ENCODE measurements around the gene HJURP.

The HJURP gene

DNA sequence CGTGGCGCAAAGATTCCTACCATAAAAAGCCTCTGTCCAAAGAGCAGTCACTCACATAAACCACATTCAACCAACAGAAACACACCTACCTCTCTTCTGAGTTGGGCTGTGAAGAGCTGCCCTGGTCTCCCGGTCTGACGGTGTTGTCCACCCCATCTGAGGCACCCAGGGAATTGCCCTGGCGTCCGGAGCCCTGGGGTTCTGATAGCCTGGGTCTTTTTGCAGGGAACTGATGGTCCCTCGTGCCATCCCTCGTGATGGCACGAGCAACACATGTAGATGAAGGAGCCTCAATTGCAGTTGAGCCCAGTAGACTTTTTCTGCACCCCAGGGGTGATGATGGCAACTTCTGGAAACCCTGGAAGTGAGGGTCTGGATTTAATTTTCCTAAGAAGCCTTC lies 13.8 kb downstream of the HJURP start:
- Histone ChIP-seq H3K9me3 (ENCODE audit: control insufficient read depth, low read length) (no peaks in the 10 kb centered on the region), H3K27ac (ENCODE audit: insufficient read depth, low read length, poor library complexity, severe bottlenecking) (no peak overlapping the region), H3K36me3 (ENCODE audit: control insufficient read depth, insufficient read depth, low read length) (no peaks in the 10 kb centered on the region), H3K4me1 (ENCODE audit: control insufficient read depth, insufficient read depth, low read length, poor library complexity, severe bottlenecking) (no peaks in the 10 kb centered on the region), H3K27me3 (replicated peaks; ENCODE audit: control insufficient read depth, insufficient read depth, low read length, poor library complexity, severe bottlenecking) (no peaks in the 10 kb centered on the region), H3K4me3 (ENCODE audit: insufficient read depth, low read depth, low read length, poor library complexity, severe bottlenecking) (no peak overlapping the region)
- no peak for DNase-seq

GRCh38 chr2:233839447-233839820 lies 14.9 kb downstream of the HJURP start:
- no peaks in the 10 kb centered on the region for H3K27me3 ChIP-seq (replicated peaks; ENCODE audit: control insufficient read depth, insufficient read depth, low read length, poor library complexity, severe bottlenecking)
- no peaks in the 10 kb centered on the region for H3K9me3 ChIP-seq (ENCODE audit: control insufficient read depth, low read length)
- no peaks in the 10 kb centered on the region for H3K36me3 ChIP-seq (ENCODE audit: control insufficient read depth, insufficient read depth, low read length)
- H3K4me1 ChIP-seq (ENCODE audit: control insufficient read depth, insufficient read depth, low read length, poor library complexity, severe bottlenecking), result no peaks in the 10 kb centered on the region
- DNase-seq, result no peak
- no peak overlapping the region for H3K4me3 ChIP-seq (ENCODE audit: insufficient read depth, low read depth, low read length, poor library complexity, severe bottlenecking)
- H3K27ac ChIP-seq (ENCODE audit: insufficient read depth, low read length, poor library complexity, severe bottlenecking), result no peak overlapping the region

DNA sequence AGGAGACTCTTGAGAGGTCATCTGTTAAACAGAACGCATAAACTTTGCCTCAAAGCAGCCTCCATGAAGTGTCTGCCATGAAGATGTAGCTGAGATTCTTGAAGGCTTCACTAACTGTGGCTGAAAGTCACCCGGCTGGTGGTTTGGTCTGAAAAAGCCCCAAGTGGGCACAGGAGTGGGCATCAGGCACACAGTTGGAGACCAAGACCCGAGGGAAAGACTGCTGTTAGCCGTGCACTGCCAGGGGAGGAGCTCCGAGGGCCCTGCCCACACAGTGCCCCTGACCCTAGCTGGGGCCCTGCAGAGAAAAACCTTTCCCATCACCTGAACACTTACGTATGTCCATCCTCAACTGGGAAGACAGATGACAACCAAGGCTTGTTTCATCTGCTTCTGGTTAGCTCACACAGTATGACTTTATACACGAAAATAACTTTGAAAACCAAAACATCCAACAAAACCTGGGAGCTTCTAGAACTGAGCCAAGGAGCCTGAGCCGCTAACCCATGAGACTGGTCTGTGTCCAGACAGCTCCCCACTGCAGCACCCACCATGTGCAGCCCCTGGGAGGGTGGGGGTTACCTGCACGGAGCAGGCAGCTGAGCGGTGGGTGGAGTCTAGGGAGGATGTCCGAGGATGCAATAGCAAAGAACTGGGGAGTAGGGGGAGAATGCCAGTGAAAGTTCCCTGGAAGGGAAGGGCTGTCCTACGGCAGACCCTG lies 15.4 kb downstream of the HJURP start:
- DNase-seq, result no peak
- Histone ChIP-seq H3K27ac (ENCODE audit: insufficient read depth, low read length, poor library complexity, severe bottlenecking) (no peak overlapping the region), H3K36me3 (ENCODE audit: control insufficient read depth, insufficient read depth, low read length) (no peaks in the 10 kb centered on the region), H3K4me3 (ENCODE audit: insufficient read depth, low read depth, low read length, poor library complexity, severe bottlenecking) (no peak overlapping the region), H3K27me3 (replicated peaks; ENCODE audit: control insufficient read depth, insufficient read depth, low read length, poor library complexity, severe bottlenecking) (no peaks in the 10 kb centered on the region), H3K4me1 (ENCODE audit: control insufficient read depth, insufficient read depth, low read length, poor library complexity, severe bottlenecking) (no peaks in the 10 kb centered on the region), H3K9me3 (ENCODE audit: control insufficient read depth, low read length) (no peaks in the 10 kb centered on the region)

GRCh38 chr2:233838251-233838650 lies 16.1 kb downstream of the HJURP start:
- H3K36me3 ChIP-seq (ENCODE audit: control insufficient read depth, insufficient read depth, low read length), result no peaks in the 10 kb centered on the region
- H3K27me3 ChIP-seq (replicated peaks; ENCODE audit: control insufficient read depth, insufficient read depth, low read length, poor library complexity, severe bottlenecking), result no peaks in the 10 kb centered on the region
- H3K27ac ChIP-seq (ENCODE audit: insufficient read depth, low read length, poor library complexity, severe bottlenecking), result no peak overlapping the region
- no peak overlapping the region for H3K4me3 ChIP-seq (ENCODE audit: insufficient read depth, low read depth, low read length, poor library complexity, severe bottlenecking)
- DNase-seq, result no peak
- no peaks in the 10 kb centered on the region for H3K4me1 ChIP-seq (ENCODE audit: control insufficient read depth, insufficient read depth, low read length, poor library complexity, severe bottlenecking)
- H3K9me3 ChIP-seq (ENCODE audit: control insufficient read depth, low read length), result no peaks in the 10 kb centered on the region

DNA sequence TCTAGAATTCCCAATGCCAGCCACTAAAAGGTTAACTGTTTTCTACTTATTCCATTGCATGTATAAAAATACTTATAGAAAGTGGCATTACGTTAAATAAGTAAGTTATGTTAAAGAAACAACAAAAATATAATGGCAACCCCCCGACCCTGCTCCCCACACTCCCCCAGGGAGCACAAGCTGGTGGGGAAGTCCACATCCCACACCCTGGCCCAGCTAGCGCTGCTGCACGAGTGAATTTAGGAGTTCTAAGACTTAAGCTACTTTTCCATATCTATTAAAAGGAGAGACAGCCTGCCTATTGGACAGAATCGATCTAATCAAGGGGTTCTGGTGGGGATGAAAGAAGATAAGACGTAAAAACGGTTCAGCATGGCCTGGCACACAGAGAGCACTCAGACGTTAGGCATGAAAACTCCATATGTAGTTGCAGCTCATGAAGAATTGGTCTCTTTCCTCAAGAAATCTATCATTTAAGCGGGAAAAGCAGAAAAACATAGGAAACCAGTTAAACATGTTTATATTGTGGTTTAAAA lies 16.6 kb downstream of the HJURP start:
- no peak for DNase-seq
- H3K27ac ChIP-seq (ENCODE audit: insufficient read depth, low read length, poor library complexity, severe bottlenecking), result no peak overlapping the region
- no peak overlapping the region for H3K4me3 ChIP-seq (ENCODE audit: insufficient read depth, low read depth, low read length, poor library complexity, severe bottlenecking)
- H3K9me3 ChIP-seq (ENCODE audit: control insufficient read depth, low read length), result no peaks in the 10 kb centered on the region
- H3K4me1 ChIP-seq (ENCODE audit: control insufficient read depth, insufficient read depth, low read length, poor library complexity, severe bottlenecking), result no peaks in the 10 kb centered on the region
- H3K36me3 ChIP-seq (ENCODE audit: control insufficient read depth, insufficient read depth, low read length), result no peaks in the 10 kb centered on the region
- no peaks in the 10 kb centered on the region for H3K27me3 ChIP-seq (replicated peaks; ENCODE audit: control insufficient read depth, insufficient read depth, low read length, poor library complexity, severe bottlenecking)

DNA sequence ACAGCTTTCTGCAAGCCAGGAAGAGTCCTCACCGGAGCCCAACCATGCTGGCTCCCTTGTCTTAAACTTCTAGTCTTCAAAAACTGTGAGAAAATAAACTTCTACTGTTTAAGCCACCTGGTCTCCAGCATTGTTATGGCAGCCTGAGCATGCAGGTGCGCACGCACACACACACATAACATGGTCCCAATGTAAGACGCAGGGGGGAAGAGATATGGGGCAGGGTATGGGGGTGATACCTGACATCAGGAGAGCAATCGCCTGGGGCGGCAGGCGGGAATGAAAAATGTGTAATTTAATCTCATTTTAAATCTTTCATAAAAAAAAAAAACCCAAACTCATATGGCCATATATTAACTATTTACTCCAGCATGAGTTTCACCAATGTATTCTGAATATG lies 18.0 kb downstream of the HJURP start:
- Histone ChIP-seq H3K36me3 (ENCODE audit: control insufficient read depth, insufficient read depth, low read length) (no peaks in the 10 kb centered on the region), H3K27me3 (replicated peaks; ENCODE audit: control insufficient read depth, insufficient read depth, low read length, poor library complexity, severe bottlenecking) (no peaks in the 10 kb centered on the region), H3K9me3 (ENCODE audit: control insufficient read depth, low read length) (no peaks in the 10 kb centered on the region), H3K4me1 (ENCODE audit: control insufficient read depth, insufficient read depth, low read length, poor library complexity, severe bottlenecking) (no peaks in the 10 kb centered on the region), H3K4me3 (ENCODE audit: insufficient read depth, low read depth, low read length, poor library complexity, severe bottlenecking) (no peak overlapping the region), H3K27ac (ENCODE audit: insufficient read depth, low read length, poor library complexity, severe bottlenecking) (no peak overlapping the region)
- no peak for DNase-seq

DNA sequence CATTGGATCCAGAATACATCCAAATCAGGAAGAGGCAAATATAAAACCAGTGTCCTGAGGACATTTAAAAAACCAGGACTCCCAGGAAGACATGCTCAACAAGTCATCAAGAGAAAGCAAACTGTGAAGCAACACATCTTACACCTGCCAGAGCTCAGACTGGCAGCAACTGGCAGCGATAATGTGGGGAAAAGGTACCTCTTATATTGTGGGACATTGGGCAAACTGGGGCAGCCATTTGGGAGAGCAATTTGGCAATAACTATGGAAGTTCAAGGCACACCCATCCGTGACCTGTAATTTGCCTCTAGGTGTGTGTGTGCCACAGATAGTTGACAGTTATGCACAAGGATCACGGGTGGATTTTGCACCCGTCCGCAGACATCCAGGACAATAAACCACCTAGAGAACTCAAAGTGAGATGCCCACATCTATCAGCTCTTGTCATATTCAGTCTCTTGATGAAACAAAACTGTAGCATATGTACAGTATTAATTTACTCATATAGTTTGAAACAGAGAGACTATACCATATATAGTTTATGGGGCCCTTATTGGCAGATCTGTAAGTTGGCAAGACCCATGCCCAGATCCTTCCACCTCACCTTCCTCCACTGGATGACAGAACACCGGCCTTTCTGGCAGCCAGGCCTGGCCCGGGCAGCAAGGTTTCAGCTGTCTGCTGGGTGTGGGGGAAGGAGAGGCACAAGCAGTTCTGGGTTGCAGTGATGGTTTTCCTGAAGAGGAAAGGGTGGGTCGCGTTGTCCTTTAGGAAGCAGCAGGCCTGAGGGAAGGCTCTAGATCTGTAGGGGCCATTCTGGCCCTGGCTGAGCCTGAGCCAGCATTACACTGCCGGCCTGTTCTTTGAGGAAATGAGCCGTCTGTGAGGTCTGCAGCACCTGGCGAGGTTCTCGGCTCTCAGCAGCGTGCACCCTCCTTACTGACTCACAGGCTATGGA lies 18.8 kb downstream of the HJURP start:
- H3K4me1 ChIP-seq (ENCODE audit: control insufficient read depth, insufficient read depth, low read length, poor library complexity, severe bottlenecking), result no peaks in the 10 kb centered on the region
- no peak overlapping the region for H3K4me3 ChIP-seq (ENCODE audit: insufficient read depth, low read depth, low read length, poor library complexity, severe bottlenecking)
- H3K27ac ChIP-seq (ENCODE audit: insufficient read depth, low read length, poor library complexity, severe bottlenecking), result no peak overlapping the region
- no peak for DNase-seq
- H3K36me3 ChIP-seq (ENCODE audit: control insufficient read depth, insufficient read depth, low read length), result no peaks in the 10 kb centered on the region
- no peaks in the 10 kb centered on the region for H3K27me3 ChIP-seq (replicated peaks; ENCODE audit: control insufficient read depth, insufficient read depth, low read length, poor library complexity, severe bottlenecking)
- H3K9me3 ChIP-seq (ENCODE audit: control insufficient read depth, low read length), result no peaks in the 10 kb centered on the region

- no peaks in the 10 kb centered on the region for H3K27me3 ChIP-seq (replicated peaks; ENCODE audit: control insufficient read depth, insufficient read depth, low read length, poor library complexity, severe bottlenecking)
- no peak for DNase-seq
- H3K4me1 ChIP-seq (ENCODE audit: control insufficient read depth, insufficient read depth, low read length, poor library complexity, severe bottlenecking), result no peaks in the 10 kb centered on the region
- H3K4me3 ChIP-seq (ENCODE audit: insufficient read depth, low read depth, low read length, poor library complexity, severe bottlenecking), result no peak overlapping the region
- no peak overlapping the region for H3K27ac ChIP-seq (ENCODE audit: insufficient read depth, low read length, poor library complexity, severe bottlenecking)
- H3K36me3 ChIP-seq (ENCODE audit: control insufficient read depth, insufficient read depth, low read length), result no peaks in the 10 kb centered on the region
- no peaks in the 10 kb centered on the region for H3K9me3 ChIP-seq (ENCODE audit: control insufficient read depth, low read length)
Measured at GRCh38 chr2:233833345-233833744, 21.0 kb downstream of the HJURP start.

DNA sequence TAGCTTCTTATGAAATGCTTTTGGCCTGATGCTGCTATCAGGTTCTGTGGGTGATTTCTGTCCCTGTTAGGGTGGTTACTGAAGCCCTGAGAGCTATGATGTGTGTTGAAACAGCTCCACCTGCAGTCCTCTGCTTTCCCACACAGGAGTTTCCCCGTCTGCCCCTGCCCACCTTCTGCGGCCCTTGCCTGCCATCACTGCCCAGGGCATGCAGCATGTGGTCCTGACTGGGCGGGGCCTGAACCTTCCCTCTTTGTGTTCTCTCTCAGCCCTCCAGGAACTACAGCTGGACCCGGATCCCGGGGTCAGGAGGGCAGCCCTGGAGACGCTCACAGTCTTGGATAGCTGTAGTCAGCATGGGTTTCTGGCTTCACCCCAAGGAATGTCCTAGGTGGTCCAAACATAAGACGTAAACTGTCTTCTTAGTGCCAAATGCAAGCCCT lies 21.4 kb downstream of the HJURP start:
- H3K4me1 ChIP-seq (ENCODE audit: control insufficient read depth, insufficient read depth, low read length, poor library complexity, severe bottlenecking), result no peaks in the 10 kb centered on the region
- no peak overlapping the region for H3K4me3 ChIP-seq (ENCODE audit: insufficient read depth, low read depth, low read length, poor library complexity, severe bottlenecking)
- DNase-seq, result no peak
- H3K27ac ChIP-seq (ENCODE audit: insufficient read depth, low read length, poor library complexity, severe bottlenecking), result no peak overlapping the region
- no peaks in the 10 kb centered on the region for H3K27me3 ChIP-seq (replicated peaks; ENCODE audit: control insufficient read depth, insufficient read depth, low read length, poor library complexity, severe bottlenecking)
- H3K9me3 ChIP-seq (ENCODE audit: control insufficient read depth, low read length), result no peaks in the 10 kb centered on the region
- no peaks in the 10 kb centered on the region for H3K36me3 ChIP-seq (ENCODE audit: control insufficient read depth, insufficient read depth, low read length)

GRCh38 chr2:233832414-233832813 lies 21.9 kb downstream of the HJURP start:
- Histone ChIP-seq H3K9me3 (ENCODE audit: control insufficient read depth, low read length) (no peaks in the 10 kb centered on the region), H3K36me3 (ENCODE audit: control insufficient read depth, insufficient read depth, low read length) (no peaks in the 10 kb centered on the region), H3K27ac (ENCODE audit: insufficient read depth, low read length, poor library complexity, severe bottlenecking) (no peak overlapping the region), H3K27me3 (replicated peaks; ENCODE audit: control insufficient read depth, insufficient read depth, low read length, poor library complexity, severe bottlenecking) (no peaks in the 10 kb centered on the region), H3K4me3 (ENCODE audit: insufficient read depth, low read depth, low read length, poor library complexity, severe bottlenecking) (no peak overlapping the region), H3K4me1 (ENCODE audit: control insufficient read depth, insufficient read depth, low read length, poor library complexity, severe bottlenecking) (no peaks in the 10 kb centered on the region)
- DNase-seq, result no peak
